Mesenteric fat pad (tissue), 1 donor: Measurements from ENCODE around the gene GPD1L. TPM values are rescaled to one million over a fixed set of nuclear protein-coding genes. Genes with fewer than 3 reads are reported as not detected.
"Not testable (repeated sequence)": the region's sequence is repeated elsewhere in the genome, so short reads cannot be mapped to it uniquely, and the experiment has no call there.

Experiments
- DNase-seq: peaks from one replicate; pipeline ENCODE4 v3.0.0-alpha.2; 2020; ENCODE audit warnings: low spot score
- total RNA-seq: library from RNA; stranded (reverse); fragmentation: NEBNext Ultra II Directional; extraction: Animal tissue kit (Norgen Biotek cat#: 25700); gene quantifications from one replicate; pipeline ENCODE4 v1.2.1, GENCODE V29; 2021
- donor health status: DM: yes; HTN: yes; CAD: no.

GPD1L gene
- total RNA-seq, 1 donor from 2014 or later: 51.7 TPM

- no peak for DNase-seq
Measured at GRCh38 chr3:32180141-32180784, 73.8 kb downstream of the GPD1L start.

GRCh38 chr3:32181365-32181764 lies 74.9 kb downstream of the GPD1L start:
- no peak for DNase-seq

GRCh38 chr3:32181796-32182195 lies 75.4 kb downstream of the GPD1L start:
- no peak for DNase-seq

- no peak for DNase-seq
Measured at GRCh38 chr3:32184187-32184730, 77.8 kb downstream of the GPD1L start.

GRCh38 chr3:32186097-32186496 lies 79.7 kb downstream of the GPD1L start:
- no peak for DNase-seq

- DNase-seq: no peak
Measured at GRCh38 chr3:32186876-32187275, 80.5 kb downstream of the GPD1L start.

- DNase-seq: no peak
Measured at GRCh38 chr3:32189693-32190092, 83.3 kb downstream of the GPD1L start.

- DNase-seq: not testable (repeated sequence)
Measured at GRCh38 chr3:32190556-32190955, 84.1 kb downstream of the GPD1L start.

GRCh38 chr3:32193101-32193500 lies 86.7 kb downstream of the GPD1L start:
- no peak for DNase-seq

GRCh38 chr3:32194653-32195052 lies 88.2 kb downstream of the GPD1L start:
- no peak for DNase-seq

GRCh38 chr3:32195995-32196540 lies 89.6 kb downstream of the GPD1L start:
- no peak for DNase-seq

- DNase-seq: no peak
Measured at GRCh38 chr3:32197991-32198390, 91.6 kb downstream of the GPD1L start.

GRCh38 chr3:32198714-32199113 lies 92.3 kb downstream of the GPD1L start:
- no peak for DNase-seq

- no peak for DNase-seq
Measured at GRCh38 chr3:32200490-32200889, 94.1 kb downstream of the GPD1L start.

- DNase-seq: no peak
Measured at GRCh38 chr3:32200992-32201758, 94.8 kb downstream of the GPD1L start.

- no peak for DNase-seq
Measured at GRCh38 chr3:32202496-32202895, 96.1 kb downstream of the GPD1L start.

- no peak for DNase-seq
Measured at GRCh38 chr3:32203854-32204253, 97.4 kb downstream of the GPD1L start.

- DNase-seq: no peak
Measured at GRCh38 chr3:32208447-32208846, 102.0 kb downstream of the GPD1L start.

- DNase-seq: no peak
Measured at GRCh38 chr3:32215185-32215584, 108.8 kb downstream of the GPD1L start.

GRCh38 chr3:32216172-32216783 lies 109.9 kb downstream of the GPD1L start:
- DNase-seq: no peak

- no peak for DNase-seq
Measured at GRCh38 chr3:32217339-32217738, 110.9 kb downstream of the GPD1L start.
